NCI-H226 (cell line): ENCODE results near the gene CCNF.
"Not testable (repeated sequence)": the region's sequence is repeated elsewhere in the genome, so short reads cannot be mapped to it uniquely, and the experiment has no call there.

Source experiments
- DNase-seq: peaks from one replicate; pipeline ENCODE4 v3.0.0-alpha.2; 2015

Gene CCNF

GRCh38 chr16:2429771-2430663 lies 770 bp downstream of the CCNF start:
- DNase-seq = no peak

GRCh38 chr16:2432286-2432685 lies 3.0 kb downstream of the CCNF start:
- no peak for DNase-seq

- DNase-seq = no peak
Measured at GRCh38 chr16:2432801-2433505, 3.7 kb downstream of the CCNF start.

GRCh38 chr16:2435236-2435635 lies 6.0 kb downstream of the CCNF start:
- DNase-seq = not testable (repeated sequence)

- no peak for DNase-seq
Measured at GRCh38 chr16:2436110-2436509, 6.9 kb downstream of the CCNF start.

- DNase-seq = no peak
Measured at GRCh38 chr16:2437032-2437790, 8.0 kb downstream of the CCNF start.

- DNase-seq = no peak
Measured at GRCh38 chr16:2438121-2438520, 8.9 kb downstream of the CCNF start.

- DNase-seq = no peak
Measured at GRCh38 chr16:2439598-2439997, 10.4 kb downstream of the CCNF start.

GRCh38 chr16:2441143-2441804 lies 12.0 kb downstream of the CCNF start:
- not testable (repeated sequence) for DNase-seq

GRCh38 chr16:2443555-2443954 lies 14.3 kb downstream of the CCNF start:
- DNase-seq = no peak

- DNase-seq = no peak
Measured at GRCh38 chr16:2447920-2448583, 18.8 kb downstream of the CCNF start.

GRCh38 chr16:2449118-2449517 lies 19.9 kb downstream of the CCNF start:
- no peak for DNase-seq

- DNase-seq = no peak
Measured at GRCh38 chr16:2450535-2450934, 21.3 kb downstream of the CCNF start.

- no peak for DNase-seq
Measured at GRCh38 chr16:2450975-2451381, 21.7 kb downstream of the CCNF start.

- no peak for DNase-seq
Measured at GRCh38 chr16:2451851-2452320, 22.6 kb downstream of the CCNF start.

GRCh38 chr16:2452650-2453049 lies 23.4 kb downstream of the CCNF start:
- DNase-seq = no peak

GRCh38 chr16:2455081-2455845 lies 26.0 kb downstream of the CCNF start:
- no peak for DNase-seq

GRCh38 chr16:2456551-2457153 lies 27.4 kb downstream of the CCNF start:
- DNase-seq = no peak

- DNase-seq = no peak
Measured at GRCh38 chr16:2457267-2457666, 28.0 kb downstream of the CCNF start.

- DNase-seq = no peak
Measured at GRCh38 chr16:2457946-2458345, 28.7 kb downstream of the CCNF start.
